GM12801 (cell line): ENCODE data around the gene CXCR6.

Experiments
- CTCF ChIP-seq: IDR thresholded peaks from one replicate; pipeline ENCODE4 v1.5.1; 2011; ENCODE audit warnings: control low read depth; ENCODE audit not compliant: insufficient read length; ENCODE audit errors: extremely low read depth

The CXCR6 gene

GRCh38 chr3:45986303-45986982, 43.2 kb downstream of the CXCR6 start:
- TF ChIP-seq CTCF, result no peak

GRCh38 chr3:45987368-45988291, 44.4 kb downstream of the CXCR6 start:
- no peak for TF ChIP-seq CTCF

GRCh38 chr3:45988362-45988761, 45.1 kb downstream of the CXCR6 start:
- no peak for TF ChIP-seq CTCF

- no peak for TF ChIP-seq CTCF
Measured at GRCh38 chr3:45988804-45989203, 45.5 kb downstream of the CXCR6 start.

GRCh38 chr3:45990181-45990580, 46.9 kb downstream of the CXCR6 start:
- TF ChIP-seq CTCF, result no peak

- no peak for TF ChIP-seq CTCF
Measured at GRCh38 chr3:45991341-45991740, 48.1 kb downstream of the CXCR6 start.

GRCh38 chr3:45992133-45992729, 49.0 kb downstream of the CXCR6 start:
- no peak for TF ChIP-seq CTCF
